HG03378 (cell line): ENCODE results near the gene PIGZ.

Experiments used
- ATAC-seq: cut with Tn5 transposase; IDR thresholded peaks from one replicate; pipeline ENCODE4 v1.9.1; 2021; ENCODE audit warnings: mild to moderate bottlenecking, moderate library complexity; ENCODE audit not compliant: unreplicated experiment

The PIGZ gene

DNA sequence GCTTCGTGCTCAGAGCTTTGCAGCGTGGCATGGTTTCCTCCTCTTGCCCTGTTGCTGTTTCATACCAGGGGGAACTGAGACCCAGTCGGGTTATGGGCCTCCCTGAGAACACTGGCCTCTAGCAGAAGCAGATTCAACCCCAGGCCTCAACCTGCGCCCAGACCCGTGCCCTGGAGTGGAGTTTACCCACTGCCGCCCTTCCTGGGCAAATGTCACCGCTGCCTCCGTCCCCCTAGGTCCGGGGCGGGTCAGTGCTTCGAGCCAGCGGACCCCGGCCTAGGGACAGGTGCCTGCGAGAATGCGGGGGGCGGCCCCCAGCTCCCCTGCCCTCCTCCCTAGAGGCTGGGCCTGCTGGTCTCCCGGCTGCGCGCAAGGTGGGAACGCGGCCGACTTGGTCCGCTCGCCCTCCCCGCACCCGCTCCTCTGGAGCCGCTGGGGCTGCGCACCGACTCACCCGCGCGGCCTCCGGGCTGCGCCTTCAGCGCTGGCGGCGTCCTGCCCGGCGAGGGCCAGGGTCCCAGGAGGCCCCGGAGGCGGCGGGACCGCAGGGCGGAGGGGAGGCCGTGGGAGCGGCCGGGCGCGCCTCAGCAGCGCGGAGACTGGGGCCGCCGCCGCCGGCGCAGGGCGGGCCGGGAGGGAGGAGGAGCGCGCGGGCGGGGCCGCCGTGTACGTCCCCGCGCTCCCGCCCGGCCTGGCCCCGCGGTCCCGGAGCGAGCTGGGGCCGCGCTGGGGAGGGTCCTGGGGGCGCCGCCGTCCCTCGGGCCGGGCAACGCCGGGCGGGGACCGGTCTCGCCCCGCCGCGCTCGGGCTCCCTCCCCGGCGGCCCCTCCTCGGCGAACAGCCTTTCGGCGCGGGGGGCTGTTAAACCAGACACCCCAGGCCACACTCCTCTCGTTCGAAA lies at the start of gene PIGZ:
Gene PIGZ (minus strand): TSS at position 601 of the 901 bp plus-strand sequence. CDS start 16,802 bp downstream, outside the sequence.
- ATAC-seq, result no peak

DNA sequence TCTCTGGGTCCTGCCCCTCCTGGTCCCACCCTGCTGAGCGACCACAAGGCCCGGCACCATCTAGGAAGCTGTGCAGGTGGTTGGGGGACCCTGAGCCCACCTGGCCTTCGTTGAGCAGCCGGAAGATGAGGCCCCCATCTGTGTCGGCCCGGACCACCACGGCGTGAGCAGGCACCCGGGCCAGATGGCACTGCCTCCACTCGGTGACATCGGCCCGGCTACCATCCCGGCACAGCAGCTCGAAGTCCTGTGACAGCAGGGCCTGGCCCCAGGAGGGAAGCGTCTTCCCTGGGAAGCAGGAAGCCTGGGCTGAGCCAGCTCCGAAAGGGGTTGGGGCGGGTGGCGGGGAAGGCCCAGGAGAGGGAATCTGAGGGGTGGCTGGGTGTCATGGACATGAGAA lies 48.4 kb upstream of the PIGZ start:
- ATAC-seq, result no peak

DNA sequence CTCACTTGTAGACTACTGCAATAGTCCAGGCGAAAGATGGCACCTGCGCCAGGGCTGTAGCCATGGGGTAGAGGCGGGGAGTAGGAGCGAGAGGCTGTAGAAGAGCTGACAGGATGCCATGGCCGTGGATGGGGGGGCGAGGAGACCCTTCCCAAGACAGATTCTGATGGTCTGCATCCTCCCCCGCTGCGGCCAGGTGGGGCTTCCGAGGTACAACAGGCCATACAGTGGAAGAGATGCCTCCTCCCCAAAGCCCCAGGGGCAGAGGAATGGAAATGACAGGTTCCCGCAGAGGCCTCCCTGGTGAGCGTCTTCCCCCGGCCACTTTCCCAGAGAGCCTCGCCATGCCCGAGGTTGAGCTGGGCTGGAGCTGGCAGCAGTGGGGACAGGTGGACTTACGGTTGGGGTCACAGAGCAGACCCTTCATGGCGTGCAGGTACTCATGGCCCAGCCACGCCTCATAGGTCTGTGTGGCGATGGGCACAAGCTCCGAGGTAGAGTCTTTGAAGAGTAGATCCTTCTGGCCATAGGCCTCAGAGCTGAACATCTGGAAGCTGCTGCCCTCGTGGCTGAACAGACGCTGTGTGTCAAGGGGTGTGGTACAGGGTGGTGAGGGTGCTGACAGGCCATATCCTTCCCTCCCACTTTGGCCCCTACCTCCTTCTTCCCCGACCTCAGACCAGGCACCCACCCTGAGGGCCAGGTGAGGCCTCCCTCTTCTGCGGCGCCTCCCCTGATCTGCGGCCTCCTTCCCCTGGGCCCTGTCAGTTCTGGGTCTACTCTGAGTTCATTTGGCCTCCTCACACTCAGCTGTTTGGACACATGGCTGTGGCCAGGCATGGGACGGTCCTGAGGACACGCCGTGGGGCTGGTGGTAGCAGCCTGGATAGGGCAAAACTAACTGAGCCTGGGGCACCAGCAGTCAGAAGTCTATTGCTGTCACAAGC lies 47.4 kb upstream of the PIGZ start:
- ATAC-seq, result no peak

DNA sequence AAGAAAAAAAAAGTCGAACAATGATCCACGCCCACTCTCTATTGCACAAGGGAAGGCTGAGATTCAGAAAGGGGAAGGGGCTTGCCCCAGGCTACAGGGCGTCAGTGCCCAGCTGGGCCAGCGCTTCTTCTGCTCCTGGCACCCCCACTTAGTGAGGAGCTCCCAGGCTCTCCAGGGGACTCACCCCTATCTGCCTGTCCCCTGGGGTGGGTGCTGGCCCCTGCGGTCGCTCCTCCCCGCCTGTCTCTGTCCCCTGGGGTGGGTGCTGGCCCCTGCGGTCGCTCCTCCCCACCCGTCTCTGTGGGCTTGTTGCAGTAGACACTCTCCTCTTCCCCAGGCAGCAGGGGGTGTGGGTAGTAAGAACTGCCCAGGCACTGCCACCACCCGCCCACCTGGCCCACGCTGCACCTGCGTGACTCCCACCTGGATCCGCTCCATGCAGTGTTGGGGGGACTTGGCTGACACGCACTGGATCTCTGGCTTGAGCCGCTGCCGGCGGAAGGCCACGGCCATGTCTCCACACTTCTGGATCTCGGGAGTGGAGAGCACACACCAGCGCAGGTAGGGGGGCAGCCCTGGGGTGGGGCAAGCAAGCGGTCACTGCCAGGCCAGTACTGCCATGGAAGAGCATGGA lies 46.4 kb upstream of the PIGZ start:
- no peak for ATAC-seq

GRCh38 chr3:197014024-197014423 lies 45.4 kb upstream of the PIGZ start:
- ATAC-seq, result no peak

GRCh38 chr3:197012540-197012883 lies 43.9 kb upstream of the PIGZ start:
- no peak for ATAC-seq

GRCh38 chr3:197011780-197012539 lies 43.3 kb upstream of the PIGZ start:
- no peak for ATAC-seq

- no peak for ATAC-seq
These were observed 42.1 kb upstream of the PIGZ start for GRCh38 chr3:197010556-197011351.

DNA sequence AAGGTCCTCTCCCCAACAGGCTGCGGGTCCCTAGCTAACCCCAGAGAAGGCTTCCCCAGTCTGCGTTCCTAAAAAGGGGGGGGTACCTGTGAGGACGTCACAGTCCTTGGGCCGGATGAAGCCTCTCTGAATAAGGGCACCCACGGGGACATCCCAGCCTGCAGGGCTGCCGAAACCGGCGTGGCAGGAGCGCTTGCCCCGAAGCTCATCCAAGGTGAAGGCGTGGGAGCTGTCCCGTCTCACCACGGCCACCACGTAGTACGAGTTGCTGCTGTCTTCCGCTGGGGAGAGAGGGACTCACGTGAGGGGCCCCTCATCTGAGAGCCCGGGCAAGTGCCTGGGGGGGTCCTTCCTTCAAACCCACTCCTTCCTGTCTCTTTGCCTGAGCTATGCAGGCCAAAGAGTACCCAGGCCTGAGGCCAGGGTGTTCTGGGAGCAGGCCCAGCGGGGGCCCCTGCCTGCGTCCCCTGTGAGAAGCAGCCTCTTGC lies 40.9 kb upstream of the PIGZ start:
- ATAC-seq, result no peak

DNA sequence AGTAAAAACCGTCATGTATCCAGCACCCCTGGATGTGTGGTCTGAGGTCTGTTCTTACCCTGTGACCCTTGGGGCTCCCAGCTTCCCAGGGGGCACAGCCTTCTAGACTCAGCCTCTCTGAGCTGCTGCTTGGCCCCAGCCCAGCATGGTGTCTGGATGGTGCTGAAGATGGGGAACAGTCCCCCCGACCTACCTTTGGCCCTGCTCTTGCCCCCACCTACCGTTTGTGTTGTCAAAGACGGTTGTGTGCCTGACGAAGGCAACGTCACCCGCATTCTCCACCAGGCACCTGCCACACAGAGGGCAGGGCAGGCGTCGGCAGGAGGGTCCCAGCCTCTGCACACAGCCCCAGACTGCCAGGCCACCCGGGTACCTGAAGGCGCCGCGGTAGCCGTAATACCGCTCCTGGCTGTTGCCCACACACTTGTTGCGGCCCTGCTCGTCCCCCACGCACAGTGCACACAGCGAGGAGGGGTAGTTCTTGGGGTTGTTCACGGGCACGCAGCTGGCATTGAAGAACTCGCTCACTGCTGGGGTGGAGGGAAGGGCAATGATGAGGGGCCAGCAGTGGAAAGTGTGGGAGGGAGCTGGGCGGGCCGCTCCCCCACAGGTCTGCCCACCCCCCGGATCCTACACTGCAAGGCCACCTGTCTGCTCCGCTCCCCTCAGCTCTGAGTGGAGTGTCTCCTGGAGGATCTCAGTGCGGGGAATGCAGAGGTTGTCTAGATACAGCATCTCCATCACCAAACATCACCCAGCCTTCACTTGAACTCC lies 40.0 kb upstream of the PIGZ start:
- ATAC-seq, result no peak

DNA sequence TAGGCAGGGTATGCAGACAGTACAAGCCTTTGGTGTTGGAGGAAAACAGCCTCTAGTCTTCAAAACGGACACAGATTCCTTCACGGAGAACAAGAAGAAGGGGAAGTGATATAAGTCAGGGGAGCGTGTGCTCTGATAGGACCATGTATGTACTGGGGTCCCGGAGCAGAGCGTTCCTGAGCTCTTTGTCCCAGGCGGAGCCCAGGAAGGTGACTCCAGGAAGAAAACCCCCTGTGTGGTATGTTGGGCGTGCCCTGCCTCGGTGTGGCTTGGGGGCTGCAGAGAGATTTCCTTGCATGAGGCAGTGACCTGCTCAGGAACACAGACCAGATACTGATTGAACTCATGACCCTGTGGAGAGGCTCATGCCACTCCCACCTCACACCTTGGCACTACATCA lies 39.3 kb upstream of the PIGZ start:
- ATAC-seq, result no peak

DNA sequence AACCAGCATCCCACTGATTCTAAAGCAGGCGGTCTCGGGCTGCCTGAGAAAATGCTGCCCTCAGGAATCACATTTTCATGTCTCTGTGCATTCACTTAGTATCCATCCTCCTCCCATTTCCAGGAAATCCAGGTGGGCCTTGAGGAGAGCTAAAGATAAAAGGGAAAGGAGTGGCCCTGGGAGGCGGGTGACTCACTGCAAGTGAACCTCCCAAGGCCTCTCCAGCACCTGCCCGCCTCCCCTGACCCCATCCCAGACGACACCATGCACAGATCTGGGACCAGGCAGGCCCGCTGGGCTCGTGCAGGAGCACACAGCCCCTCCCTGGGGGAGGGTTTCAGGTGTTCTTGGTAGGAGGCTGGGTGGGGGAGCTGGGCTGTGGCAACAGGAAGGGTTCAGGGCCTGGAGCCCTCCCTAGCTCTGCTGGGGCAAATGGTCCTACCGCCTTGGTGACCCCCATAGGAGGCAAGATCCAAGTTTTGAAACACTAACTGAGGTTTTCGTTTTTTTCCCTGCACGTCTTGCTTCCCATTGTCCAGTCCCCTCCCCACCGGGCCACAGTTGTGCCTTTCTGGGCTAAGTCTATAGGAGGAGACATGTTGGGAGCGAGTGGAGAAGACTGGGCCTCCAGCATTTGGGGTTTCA lies 38.8 kb upstream of the PIGZ start:
- no peak for ATAC-seq

DNA sequence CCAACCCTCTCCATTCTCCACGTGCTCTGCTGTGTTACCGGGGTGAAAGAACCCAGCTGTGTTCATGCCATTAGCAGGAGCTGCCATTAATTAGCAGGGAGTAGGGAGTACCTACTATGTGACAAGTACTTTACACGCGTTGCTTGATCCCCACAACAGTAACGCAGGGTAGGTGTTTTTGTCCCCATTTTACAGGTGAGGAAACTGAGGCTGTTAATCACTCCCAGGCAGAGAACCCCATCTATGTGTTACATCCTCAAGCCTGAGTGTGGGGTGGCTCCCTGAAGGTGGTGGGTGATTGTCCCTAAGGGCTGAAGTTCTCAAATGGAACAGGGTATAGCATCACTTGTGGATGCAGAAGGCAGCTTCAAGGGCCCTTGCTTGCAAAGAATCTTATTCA lies 38.2 kb upstream of the PIGZ start:
- ATAC-seq, result no peak

DNA sequence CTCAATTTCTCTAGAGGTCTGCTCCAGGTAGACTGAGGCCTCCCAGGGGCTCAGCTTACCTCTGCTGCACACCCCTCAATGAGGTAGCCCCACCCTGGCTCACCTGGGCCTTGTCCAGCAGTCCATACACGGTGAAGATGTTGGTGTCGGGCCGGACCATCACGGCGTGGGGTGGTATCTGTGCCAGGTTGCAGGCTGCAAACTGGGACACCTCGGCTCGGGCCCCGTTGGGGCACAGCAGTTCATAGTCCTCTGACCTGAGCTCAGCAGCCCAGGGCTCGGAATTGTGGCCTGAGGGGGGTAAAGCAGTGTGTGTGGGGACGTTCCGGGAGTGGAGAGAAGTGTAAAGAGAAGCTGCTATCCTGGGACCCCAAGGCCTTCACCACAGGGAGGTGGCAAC lies 37.8 kb upstream of the PIGZ start:
- no peak for ATAC-seq

DNA sequence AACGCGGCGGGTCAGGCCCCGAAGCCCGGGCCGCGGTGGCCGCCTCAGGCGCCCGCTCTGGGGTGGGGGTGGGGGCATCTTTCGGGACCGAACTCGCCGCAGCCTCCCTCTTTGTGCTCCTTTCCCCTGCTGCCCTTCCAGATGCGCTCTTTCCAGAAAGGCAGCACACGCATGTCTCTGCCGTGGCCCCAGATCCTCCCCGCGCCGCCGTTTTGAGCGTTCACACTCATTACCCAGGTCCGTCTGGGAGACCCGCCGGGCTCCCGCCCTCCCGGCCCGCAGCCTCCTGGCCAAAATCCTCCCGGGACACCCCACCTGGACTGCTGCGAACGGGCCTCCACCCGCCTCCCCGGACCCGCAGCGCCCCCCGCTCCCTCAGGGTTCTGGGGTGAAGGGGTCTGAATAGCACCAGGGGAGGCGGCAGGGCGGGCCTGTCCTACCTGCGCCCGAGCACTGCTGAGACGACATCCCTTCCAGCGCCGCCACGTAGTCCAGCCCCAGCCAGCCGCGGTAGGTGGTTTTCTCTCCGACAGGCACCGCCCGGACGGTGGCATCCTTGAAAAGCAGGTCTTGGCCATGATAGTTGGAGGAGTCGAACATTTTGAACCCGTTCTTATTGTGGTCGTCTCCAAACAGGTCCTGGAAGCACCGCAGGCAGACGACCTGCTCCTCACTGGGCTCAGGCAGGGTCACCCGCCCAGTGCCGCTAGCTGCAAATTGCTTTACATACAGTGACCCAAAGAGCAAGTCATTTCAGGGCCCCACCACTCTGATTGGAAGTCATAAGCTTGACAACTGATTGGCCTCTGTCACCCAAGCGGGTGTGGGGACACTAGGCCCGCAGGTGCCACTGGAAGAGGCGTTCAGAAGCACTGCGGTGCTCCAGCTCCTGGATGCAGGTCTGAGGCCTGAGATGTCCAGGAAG lies 35.1 kb upstream of the PIGZ start:
- no peak for ATAC-seq

- ATAC-seq, result no peak
These were observed 34.2 kb upstream of the PIGZ start for GRCh38 chr3:197002701-197003454.
